ENCODE data around the gene SPATA7.
"Not testable (repeated sequence)": the region's sequence is repeated elsewhere in the genome, so short reads cannot be mapped to it uniquely, and the experiment has no call there.

GRCh38 chr14:88381634-88382033, 3.8 kb upstream of the SPATA7 start:
- not testable (repeated sequence) for TF ChIP-seq IRF3 (IDR thresholded peaks at IDR 0.05); NFYB (IDR thresholded peaks at IDR 0.05; ENCODE audit: insufficient read depth, low read depth, low read length); BRCA1 (IDR thresholded peaks at IDR 0.05; ENCODE audit: low read depth, low read length); HDAC6 (IDR thresholded peaks at IDR 0.05; ENCODE audit: unreplicated experiment); SUPT20H (IDR thresholded peaks at IDR 0.05; ENCODE audit: borderline replicate concordance, control insufficient read depth, low read depth, low read length); REST (IDR thresholded peaks at IDR 0.05; ENCODE audit: low read depth, low read length); RAD51 (IDR thresholded peaks at IDR 0.05); POLR2AphosphoS5 (IDR thresholded peaks at IDR 0.05; ENCODE audit: low read length); CHD2 (IDR thresholded peaks at IDR 0.05; ENCODE audit: borderline replicate concordance, low read depth, low read length); CREB1 (IDR thresholded peaks at IDR 0.05; ENCODE audit: low read depth); CTCF (IDR thresholded peaks at IDR 0.05 in 2 of 3, conservative IDR thresholded peaks at IDR 0.05 in 1 of 3; ENCODE audit: control insufficient read depth in 2 of 3, extremely low read depth in 1 of 3, insufficient read depth in 1 of 3, low read depth in 3 of 3, low read length in 3 of 3); GABPA (IDR thresholded peaks at IDR 0.05; ENCODE audit: low read depth); ATF3 (IDR thresholded peaks at IDR 0.05; ENCODE audit: borderline replicate concordance, extremely low read depth, low read depth, low read length); E4F1 (IDR thresholded peaks at IDR 0.05; ENCODE audit: borderline replicate concordance, partially characterized antibody)

All from GM12878 (cell line).